Lower leg skin (tissue), 4 donors: ENCODE results near the gene ACOXL. TPM values are rescaled to one million over a fixed set of nuclear protein-coding genes. Genes with fewer than 3 reads are reported as not detected.

Experiments used
- DNase-seq, 2 donors: peaks; one replicate each; pipeline ENCODE4 v3.0.0-alpha.2; 2019; ENCODE audit warnings: low spot score in 2 of 2
- H3K4me3 ChIP-seq: fragments of 200-600 bp; sonication (generic); 2 replicates; pipeline ENCODE4 v1.5.1; 2017; ENCODE audit warnings: mild to moderate bottlenecking, low read depth; ENCODE audit not compliant: poor library complexity, severe bottlenecking
- POLR2A ChIP-seq, 2 donors: fragments of 450-650 bp; IDR thresholded peaks; one replicate each; pipeline ENCODE4 v1.6.1; 2016 to 2017; ENCODE audit warnings: antibody characterized with exemption in 2 of 2, mild to moderate bottlenecking in 1 of 2, moderate library complexity in 1 of 2
- WGBS, 2 donors: methylation state at CpG; one replicate each; pipeline ENCODE4 v1.1.5; 2018; 5-methylcytosine and 5-hydroxymethylcytosine counted together
- intact Hi-C: fragments of 100-400 bp; cut with DNase I; formaldehyde crosslinking; loops from one replicate; pipeline ENCODE4 v1.15.0; 2023; ENCODE audit warnings: low total_unique reads
- total RNA-seq, 4 donors: library from RNA; depleted of rRNA; stranded (reverse); fragments of >200 nt; gene quantifications; one replicate each; pipeline ENCODE4 v1.1.0, GENCODE V29; 2016
- TF ChIP-seq, protein P1 (sequence below), 3 donors: fragments of 450-650 bp; IDR thresholded peaks; one replicate each; pipeline ENCODE4 v1.5.1; 2016; ENCODE audit warnings: antibody characterized with exemption in 3 of 3, mild to moderate bottlenecking in 3 of 3, moderate library complexity in 2 of 3

Gene ACOXL
- total RNA-seq, 4 donors from 2014 or later = not detected

DNA sequence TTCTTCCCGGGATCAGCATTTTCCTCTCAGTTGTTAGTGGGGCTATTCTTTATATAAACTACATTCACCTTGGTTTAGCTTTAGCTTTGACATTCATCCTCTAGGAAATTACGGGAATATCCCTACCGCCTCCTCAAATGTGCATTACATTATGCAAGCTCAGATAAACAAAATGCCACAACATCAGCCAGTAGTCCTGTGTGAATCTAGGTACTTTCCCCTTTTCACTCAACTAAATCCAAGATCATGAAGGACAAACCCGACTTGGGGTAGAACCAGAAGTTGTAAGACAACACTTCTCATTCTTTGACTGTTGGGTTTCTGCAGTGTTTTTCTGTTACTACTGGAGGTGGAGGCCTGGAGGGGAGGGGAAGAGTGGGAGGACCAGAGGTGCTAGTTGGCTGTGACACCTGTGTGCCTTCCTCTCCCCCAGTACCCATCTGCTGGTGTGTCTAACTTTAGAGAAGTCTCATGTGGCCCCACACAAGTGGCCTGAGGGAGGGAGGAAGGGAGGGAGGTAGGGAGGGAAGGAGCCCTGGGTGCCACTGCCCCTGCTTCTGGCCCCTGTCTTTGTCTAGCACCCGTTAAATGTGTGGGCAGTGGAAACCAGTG, 303.6 kb downstream of the ACOXL start:
- no peak overlapping the region for H3K4me3 ChIP-seq
- no peak for DNase-seq
- no peak for TF ChIP-seq POLR2A (IDR thresholded peaks at IDR 0.05)
- TF ChIP-seq, protein P1, sequence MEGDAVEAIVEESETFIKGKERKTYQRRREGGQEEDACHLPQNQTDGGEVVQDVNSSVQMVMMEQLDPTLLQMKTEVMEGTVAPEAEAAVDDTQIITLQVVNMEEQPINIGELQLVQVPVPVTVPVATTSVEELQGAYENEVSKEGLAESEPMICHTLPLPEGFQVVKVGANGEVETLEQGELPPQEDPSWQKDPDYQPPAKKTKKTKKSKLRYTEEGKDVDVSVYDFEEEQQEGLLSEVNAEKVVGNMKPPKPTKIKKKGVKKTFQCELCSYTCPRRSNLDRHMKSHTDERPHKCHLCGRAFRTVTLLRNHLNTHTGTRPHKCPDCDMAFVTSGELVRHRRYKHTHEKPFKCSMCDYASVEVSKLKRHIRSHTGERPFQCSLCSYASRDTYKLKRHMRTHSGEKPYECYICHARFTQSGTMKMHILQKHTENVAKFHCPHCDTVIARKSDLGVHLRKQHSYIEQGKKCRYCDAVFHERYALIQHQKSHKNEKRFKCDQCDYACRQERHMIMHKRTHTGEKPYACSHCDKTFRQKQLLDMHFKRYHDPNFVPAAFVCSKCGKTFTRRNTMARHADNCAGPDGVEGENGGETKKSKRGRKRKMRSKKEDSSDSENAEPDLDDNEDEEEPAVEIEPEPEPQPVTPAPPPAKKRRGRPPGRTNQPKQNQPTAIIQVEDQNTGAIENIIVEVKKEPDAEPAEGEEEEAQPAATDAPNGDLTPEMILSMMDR (IDR thresholded peaks at IDR 0.05) = no peak
- intact Hi-C loops = no loop called here
- 80 to 81% methylated on average over 5 of the region's 5 CpGs for WGBS, 2 donors

- no peak for DNase-seq
- intact Hi-C loops = no loop called here
- H3K4me3 ChIP-seq = no peak overlapping the region
- TF ChIP-seq, protein P1 (IDR thresholded peaks at IDR 0.05) = no peak
- TF ChIP-seq POLR2A (IDR thresholded peaks at IDR 0.05) = no peak
- WGBS, 2 donors = 91 to 95% methylated on average over 3 of the region's 3 CpGs
Observed at GRCh38 chr2:111037128-111037527, 304.8 kb downstream of the ACOXL start.

DNA sequence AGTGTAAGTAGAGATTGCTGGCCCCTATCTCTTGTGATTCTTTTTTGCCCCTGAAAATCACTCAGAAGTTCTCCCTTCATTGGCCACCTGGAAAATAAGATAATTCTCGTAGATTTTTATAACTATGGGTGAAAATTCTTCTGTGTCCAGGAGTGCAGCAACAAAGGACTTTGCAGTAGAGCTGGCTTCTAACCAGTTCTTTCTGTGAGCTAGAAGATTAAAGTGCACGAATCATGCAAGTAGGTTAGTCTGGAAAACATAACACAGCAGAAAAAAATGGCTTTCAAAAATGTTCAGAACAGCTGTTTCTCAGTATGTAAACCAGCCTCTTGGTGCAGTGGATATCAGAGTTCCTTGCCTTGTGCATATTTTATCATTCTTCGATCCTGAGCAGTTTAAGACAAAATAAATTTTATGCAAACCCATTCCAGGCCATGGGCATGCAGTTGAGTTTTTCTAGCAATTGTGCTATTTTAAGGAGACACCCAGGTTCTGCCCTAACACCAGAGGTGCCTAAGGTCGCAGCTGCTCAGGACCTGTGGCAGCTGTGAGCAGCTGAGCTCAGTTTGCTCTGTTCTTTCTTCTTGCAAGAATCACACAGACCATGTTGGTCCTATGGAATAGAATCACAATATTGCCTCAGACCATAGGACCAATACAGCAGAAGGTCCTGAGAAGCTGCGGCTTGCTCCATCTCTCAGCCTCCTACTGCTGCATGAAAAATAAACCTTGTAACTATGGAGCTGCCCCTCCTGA, 307.4 kb downstream of the ACOXL start:
- intact Hi-C loops = no loop called here
- 70 to 73% methylated on average over 5 of the region's 5 CpGs for WGBS, 2 donors
- no peak for DNase-seq
- TF ChIP-seq, protein P1 (IDR thresholded peaks at IDR 0.05) = no peak
- TF ChIP-seq POLR2A (IDR thresholded peaks at IDR 0.05) = no peak
- H3K4me3 ChIP-seq = no peak overlapping the region

DNA sequence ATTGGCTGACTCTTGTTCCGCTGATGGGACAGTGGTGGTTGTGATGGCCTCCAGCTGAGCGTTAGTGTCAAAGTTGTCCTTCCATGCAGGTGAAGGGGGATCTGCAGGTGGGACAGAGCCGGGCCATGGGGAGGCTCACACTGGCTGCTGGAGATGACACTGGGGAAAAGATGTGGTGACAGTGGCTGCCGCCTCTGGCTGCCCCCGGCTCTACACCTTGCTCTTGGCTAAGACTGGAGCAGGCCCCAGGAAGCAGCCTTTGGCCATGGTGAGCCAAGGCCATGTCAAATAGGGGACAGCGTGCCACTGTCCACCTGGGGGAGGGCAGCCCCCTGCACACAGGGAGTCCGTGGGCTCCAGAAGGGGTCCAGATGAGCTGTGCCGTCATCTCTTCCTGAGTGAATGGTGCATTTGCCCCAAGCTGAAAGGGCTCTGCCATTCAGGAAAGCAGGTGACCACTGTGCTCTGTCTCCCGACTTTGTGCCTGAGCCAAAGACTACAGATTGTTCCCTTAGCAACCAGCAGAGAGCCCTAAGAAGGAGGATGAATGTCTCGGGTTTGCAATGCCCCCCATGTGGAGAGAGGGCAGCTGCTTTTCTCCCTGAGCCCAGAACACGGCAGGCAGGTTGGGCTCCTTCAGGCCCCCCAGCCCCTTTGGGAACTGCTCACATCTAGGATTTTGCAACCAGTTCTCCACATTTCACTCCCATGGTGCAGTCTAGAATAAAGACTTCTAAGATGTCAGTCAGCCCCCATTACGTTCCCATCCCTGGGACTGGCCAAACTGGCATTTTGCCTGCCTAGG, 309.2 kb downstream of the ACOXL start:
- no peak for TF ChIP-seq POLR2A (IDR thresholded peaks at IDR 0.05)
- TF ChIP-seq, protein P1 (IDR thresholded peaks at IDR 0.05) = no peak
- 86 to 88% methylated on average over 12 of the region's 12 CpGs for WGBS, 2 donors
- no peak for DNase-seq
- H3K4me3 ChIP-seq = no peak overlapping the region
- intact Hi-C loops = no loop called here

DNA sequence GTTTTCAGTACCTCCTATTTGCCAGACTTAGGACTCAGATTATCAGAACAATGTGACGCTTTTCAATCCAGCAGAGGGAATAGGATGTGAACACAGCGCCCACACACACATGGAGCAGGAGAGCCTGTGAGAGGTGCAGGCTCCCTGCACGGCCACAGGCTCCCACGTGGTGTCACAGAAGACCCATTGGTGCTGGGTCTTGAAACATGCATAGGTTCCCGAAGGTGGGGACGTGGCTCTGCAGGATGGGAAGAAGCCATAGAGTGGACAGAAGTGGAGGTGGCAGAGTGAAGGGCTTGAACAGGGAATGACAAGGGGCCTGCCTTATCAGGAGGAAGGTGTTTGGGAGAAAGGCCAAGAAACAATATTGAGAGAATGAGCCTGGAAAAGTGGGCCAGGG, 309.9 kb downstream of the ACOXL start:
- no peak overlapping the region for H3K4me3 ChIP-seq
- WGBS, 2 donors = 89 to 90% methylated on average over 6 of the region's 6 CpGs
- intact Hi-C loops = no loop called here
- TF ChIP-seq, protein P1 (IDR thresholded peaks at IDR 0.05) = no peak
- no peak for TF ChIP-seq POLR2A (IDR thresholded peaks at IDR 0.05)
- DNase-seq = no peak
